Activated CD8-positive, alpha-beta memory T cell treated with anti-CD3 and anti-CD28 coated beads for 36 hours (primary cell): ENCODE measurements around the gene WDR59. TPM values are rescaled to one million over a fixed set of nuclear protein-coding genes. Genes with fewer than 3 reads are reported as not detected.
"Not testable (repeated sequence)": the region's sequence is repeated elsewhere in the genome, so short reads cannot be mapped to it uniquely, and the experiment has no call there.

Source experiments
- CTCF ChIA-PET: fragments of 350-600 bp; sonication (Branson Sonifier 250); formaldehyde crosslinking; loops from one replicate; lab custom pipeline; 2021; ENCODE audit warnings: antibody characterized with exemption; lab: Charles Lee
- POLR2A ChIA-PET: fragments of 350-600 bp; sonication (Branson Sonifier 250); formaldehyde crosslinking; loops from one replicate; lab custom pipeline; 2021; ENCODE audit warnings: antibody characterized with exemption; lab: Charles Lee
- total RNA-seq, 2 experiments: library from RNA; stranded (reverse); gene quantifications; one replicate each; pipeline ENCODE4 v1.2.3, GENCODE V29; 2021

WDR59 gene
- total RNA-seq, 2 experiments from 2014 or later = 61.0 to 61.1 TPM

DNA sequence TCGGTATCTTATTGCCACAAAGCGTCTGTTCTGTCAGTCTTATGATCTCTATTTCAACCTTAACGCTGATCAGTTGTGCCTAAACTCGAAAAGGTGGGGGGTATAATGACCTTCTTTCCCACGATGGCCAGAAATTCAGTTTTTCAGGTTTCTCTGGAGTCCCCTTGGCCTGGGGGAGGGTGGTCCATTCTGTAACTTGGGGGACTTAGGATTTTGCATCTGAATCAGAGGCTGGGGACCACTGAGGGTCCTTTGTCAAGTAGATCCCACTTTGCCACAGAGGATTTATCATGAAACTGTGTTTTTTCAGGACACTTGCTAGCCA, 6.3 kb upstream of the WDR59 start:
- POLR2A ChIA-PET = no interaction called here
- CTCF ChIA-PET = interaction anchor here (9.2 kb wide), 1 partner anchor 119 kb away, joined by 107 read pairs; no protein-coding TSS in a partner anchor

DNA sequence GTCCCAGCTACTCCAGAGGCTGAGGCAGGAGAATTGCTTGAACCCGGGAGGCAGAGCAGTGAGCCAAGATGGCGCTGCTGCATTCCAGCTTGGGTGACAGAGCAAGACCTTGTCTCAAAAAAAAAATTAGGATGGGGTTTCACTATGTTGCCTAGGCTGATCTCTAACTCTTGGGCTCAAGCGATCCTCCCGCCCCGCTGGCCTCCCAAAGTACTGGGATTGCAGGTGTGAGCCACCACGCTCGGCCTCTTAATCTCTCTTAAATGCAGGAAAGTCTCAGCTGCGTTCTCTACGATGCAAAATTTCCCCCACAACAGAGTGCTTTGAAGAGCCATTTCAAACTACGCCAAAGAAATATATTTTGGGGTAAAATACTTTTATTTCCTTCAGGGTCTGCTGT, 5.9 kb upstream of the WDR59 start:
- POLR2A ChIA-PET = no interaction called here
- CTCF ChIA-PET = no interaction called here

DNA sequence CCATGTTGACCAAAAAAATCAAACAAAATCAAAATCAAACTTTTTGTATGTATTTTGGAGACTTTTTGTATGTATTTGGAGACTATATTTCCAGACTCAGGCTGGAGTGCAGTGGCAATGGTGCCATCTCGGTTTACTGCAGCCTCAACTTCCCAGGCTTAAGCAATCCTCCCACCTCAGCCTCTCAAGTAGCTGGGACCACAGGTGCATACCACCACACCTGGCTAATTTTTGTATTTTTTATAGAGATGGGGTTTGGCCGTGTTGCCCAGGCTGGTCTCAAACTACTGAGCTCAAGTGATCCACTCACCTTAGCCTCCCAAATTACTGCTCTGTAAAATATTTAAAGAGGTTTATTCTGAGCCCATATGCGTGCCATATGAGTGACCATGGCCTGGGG, 4.9 kb upstream of the WDR59 start:
- CTCF ChIA-PET = interaction anchor here (0.7 to 1.0 kb wide), 2 partner anchors 121 to 291 kb away, joined by 3 read pairs; no protein-coding TSS in a partner anchor
- POLR2A ChIA-PET = not testable (repeated sequence)

GRCh38 chr16:74987027-74987681, 2.2 kb upstream of the WDR59 start:
- CTCF ChIA-PET = interaction anchor here (0.9 to 1.4 kb wide), 4 partner anchors 10 to 124 kb away, joined by 3 read pairs; partner anchors contain the start of gene ZNRF1
- POLR2A ChIA-PET = interaction anchor here (0.6 kb wide), 1 partner anchor 45 kb away, joined by 5 read pairs; no protein-coding TSS in a partner anchor

GRCh38 chr16:74984194-74984528, 762 bp downstream of the WDR59 start:
- ChIA-PET POLR2A (interaction anchor here (1.2 kb wide), 2 partner anchors 14 to 82 kb away, joined by 3 to 11 read pairs; partner anchors contain the start of gene ZNRF1), CTCF (interaction anchor here (1.2 to 2.8 kb wide), 2 partner anchors 14 to 127 kb away, joined by 7 to 9 read pairs; partner anchors contain the start of gene ZNRF1)

DNA sequence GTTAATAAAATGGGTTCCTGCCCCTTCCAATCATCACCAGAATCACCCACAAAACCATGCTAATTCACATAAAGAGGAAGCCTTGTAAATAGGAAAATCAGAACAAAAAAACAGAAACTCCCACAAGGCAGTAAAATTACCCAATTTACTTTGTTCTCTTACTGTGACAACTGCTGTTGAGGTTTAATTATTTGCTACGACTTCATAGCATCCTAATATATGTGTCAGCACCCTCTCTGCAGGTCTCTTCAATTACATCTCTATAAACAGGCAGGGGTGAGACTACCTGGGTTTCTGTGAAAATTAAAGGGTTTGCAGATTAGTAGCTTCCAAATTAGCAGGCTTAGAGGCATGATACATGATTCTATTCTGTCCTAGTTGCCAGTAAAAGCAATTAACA, 2.7 kb downstream of the WDR59 start:
- ChIA-PET POLR2A (no interaction called here), CTCF (interaction anchor here (1.5 kb wide), 1 partner anchor 129 kb away, joined by 8 read pairs; no protein-coding TSS in a partner anchor)

- ChIA-PET CTCF (interaction anchor here (0.7 to 1.2 kb wide), 2 partner anchors 136 to 263 kb away, joined by 3 to 4 read pairs; no protein-coding TSS in a partner anchor), POLR2A (no interaction called here)
These were observed 9.3 kb downstream of the WDR59 start for GRCh38 chr16:74975591-74975990.

DNA sequence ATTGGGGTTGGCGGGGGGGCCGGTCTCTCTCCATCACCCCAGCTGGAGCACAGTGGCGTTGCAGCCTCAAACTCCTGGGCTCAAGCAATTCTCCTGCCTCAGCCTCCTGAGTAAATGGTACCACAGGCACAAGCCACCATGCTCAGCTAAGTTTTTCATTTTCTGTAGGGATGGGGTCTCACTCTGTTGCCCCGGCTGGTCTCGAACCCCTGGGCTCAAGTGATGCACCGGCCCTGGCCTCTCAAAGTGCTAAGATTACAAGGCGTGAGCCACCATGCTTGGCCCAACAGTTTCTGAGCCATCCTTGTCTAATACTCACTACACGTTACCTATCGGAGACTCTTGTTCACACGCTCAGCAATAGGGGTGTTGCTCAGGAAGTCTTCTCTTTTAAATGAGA, 11.6 kb downstream of the WDR59 start:
- ChIA-PET CTCF (no interaction called here), POLR2A (no interaction called here)

- CTCF ChIA-PET = no interaction called here
- POLR2A ChIA-PET = no interaction called here
These were observed 30.2 kb downstream of the WDR59 start for GRCh38 chr16:74954763-74955162.

DNA sequence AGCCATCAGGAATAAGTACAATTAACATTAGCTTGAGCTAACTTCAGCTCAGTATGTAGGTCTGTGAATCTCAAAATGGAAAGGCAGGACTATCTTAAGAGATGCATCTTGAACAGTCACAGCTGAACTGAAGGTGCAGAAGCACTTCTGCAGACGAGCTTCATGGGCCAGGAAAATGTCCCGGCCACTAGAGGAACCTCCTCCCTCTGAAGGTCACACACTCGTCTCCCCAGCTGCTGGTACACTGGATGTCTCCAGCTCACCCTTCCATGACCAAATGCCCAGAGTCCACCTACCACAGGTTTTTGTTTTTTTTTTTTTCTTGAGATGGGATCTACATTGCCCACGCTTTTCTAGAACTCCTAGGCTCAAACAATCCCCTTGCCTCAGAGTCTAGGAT, 33.2 kb downstream of the WDR59 start:
- POLR2A ChIA-PET = no interaction called here
- CTCF ChIA-PET = interaction anchor here (1.0 kb wide), 1 partner anchor 138 kb away, joined by 4 read pairs; no protein-coding TSS in a partner anchor

DNA sequence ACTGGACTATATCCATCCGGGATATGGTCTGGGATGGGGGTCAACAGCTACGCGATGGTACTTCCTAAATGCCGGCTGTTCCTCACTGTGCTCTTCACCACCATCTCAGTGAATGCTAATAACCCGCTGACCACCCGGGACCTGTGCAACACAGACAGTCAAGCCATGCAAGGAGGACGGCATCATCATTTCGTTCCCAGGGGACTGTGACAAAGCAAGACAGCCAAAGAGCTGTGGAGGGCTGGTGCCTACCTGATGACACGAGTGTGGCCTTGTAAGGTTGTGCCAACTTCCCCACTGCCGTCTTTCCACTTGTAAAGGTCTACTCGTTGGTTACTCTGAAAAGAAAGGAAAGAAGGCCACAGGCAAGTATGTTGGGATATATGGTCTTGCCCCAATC, 33.7 kb downstream of the WDR59 start:
- ChIA-PET CTCF (interaction anchor here (1.0 kb wide), 1 partner anchor 138 kb away, joined by 4 read pairs; no protein-coding TSS in a partner anchor), POLR2A (interaction anchor here (0.7 kb wide), 1 partner anchor 605 kb away, joined by 5 read pairs; the partner anchor contains the start of gene TMEM231)

GRCh38 chr16:74950511-74950910, 34.4 kb downstream of the WDR59 start:
- ChIA-PET POLR2A (interaction anchor here (0.7 kb wide), 1 partner anchor 605 kb away, joined by 5 read pairs; the partner anchor contains the start of gene TMEM231), CTCF (no interaction called here)

GRCh38 chr16:74949309-74949708, 35.6 kb downstream of the WDR59 start:
- POLR2A ChIA-PET = interaction anchor here (0.5 kb wide), 1 partner anchor 323 kb away, joined by 3 read pairs; no protein-coding TSS in a partner anchor
- CTCF ChIA-PET = no interaction called here

DNA sequence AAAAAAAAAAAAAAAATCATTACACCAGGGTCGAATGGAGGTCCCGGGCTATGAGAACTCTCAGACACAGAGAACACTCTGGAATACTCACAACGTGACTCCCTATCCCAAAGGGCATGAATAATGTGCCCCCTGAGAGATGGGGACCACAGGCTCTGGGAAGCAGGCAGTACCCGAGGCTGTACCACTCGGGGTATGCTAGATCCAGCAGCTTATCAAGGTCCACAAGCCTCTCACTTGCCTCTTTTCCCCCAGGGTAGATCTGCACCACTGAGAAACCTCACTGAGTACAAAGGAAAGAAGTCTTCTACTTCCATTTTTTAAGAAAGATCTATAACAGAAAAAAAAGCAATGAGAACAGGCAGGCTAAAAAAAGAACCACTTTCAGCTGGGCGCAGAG, 40.5 kb downstream of the WDR59 start:
- CTCF ChIA-PET = no interaction called here
- POLR2A ChIA-PET = no interaction called here

- ChIA-PET CTCF (interaction anchor here (0.7 kb wide), 1 partner anchor 257 kb away, joined by 3 read pairs; no protein-coding TSS in a partner anchor), POLR2A (no interaction called here)
These were observed 41.7 kb downstream of the WDR59 start for GRCh38 chr16:74942977-74943918.

DNA sequence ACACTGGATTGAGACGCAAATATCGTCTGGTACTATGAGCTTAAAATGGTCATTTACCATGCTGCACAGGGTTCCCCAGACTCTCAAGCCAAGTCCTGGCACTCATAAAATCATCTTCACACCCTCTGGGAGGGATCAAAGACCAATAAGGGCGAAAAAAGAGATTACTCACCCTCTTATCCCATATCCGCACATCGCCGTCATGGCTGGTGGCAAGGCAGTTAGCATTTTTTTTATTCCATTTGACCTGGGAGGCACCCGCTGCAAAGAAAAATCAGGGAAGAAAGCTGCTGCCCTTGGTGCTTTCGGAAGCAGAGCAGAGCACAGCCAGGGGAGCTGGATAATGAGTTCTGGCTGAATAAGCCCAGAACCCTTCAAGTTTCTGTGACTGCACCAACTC, 42.4 kb downstream of the WDR59 start:
- CTCF ChIA-PET = no interaction called here

GRCh38 chr16:74939688-74940087, 45.2 kb downstream of the WDR59 start:
- POLR2A ChIA-PET = no interaction called here
- CTCF ChIA-PET = no interaction called here

More for the DNA sequence above, 42.4 kb downstream of the WDR59 start:
- POLR2A ChIA-PET = no interaction called here

GRCh38 chr16:74936902-74937560, 47.9 kb downstream of the WDR59 start:
- ChIA-PET POLR2A (interaction anchor here (0.9 kb wide), 1 partner anchor 48 kb away, joined by 3 read pairs; the partner anchor contains the start of gene WDR59), CTCF (no interaction called here)

DNA sequence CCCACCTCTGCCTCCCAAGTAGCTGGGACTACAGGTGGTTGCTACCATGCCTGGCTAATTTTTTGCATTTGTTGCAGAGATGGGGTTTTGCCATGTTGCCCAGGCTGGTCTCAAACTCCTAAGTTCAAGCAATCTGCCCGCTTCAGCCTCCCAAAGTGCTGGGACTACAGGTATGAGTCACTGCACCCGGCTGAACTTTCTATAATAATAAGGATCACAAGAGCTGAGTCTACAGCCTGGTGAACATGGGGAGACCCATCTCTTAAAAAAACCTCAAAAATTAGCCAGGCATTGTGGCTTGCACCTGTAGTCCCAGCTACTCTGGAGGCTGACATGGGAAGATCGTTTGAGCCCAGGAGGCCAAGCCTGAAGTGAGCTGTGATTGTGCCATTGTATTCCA, 53.5 kb downstream of the WDR59 start:
- ChIA-PET POLR2A (interaction anchor here (0.6 kb wide), 1 partner anchor 293 kb away, joined by 5 read pairs; no protein-coding TSS in a partner anchor), CTCF (no interaction called here)
